KMS-11 (cell line): ENCODE measurements around the gene RLN2.
"Not testable (repeated sequence)": the region's sequence is repeated elsewhere in the genome, so short reads cannot be mapped to it uniquely, and the experiment has no call there.

Experiments
- H2AFZ ChIP-seq: fragments of 200-600 bp; sonication (generic); 2 replicates; pipeline ENCODE4 v1.6.1; 2016; ENCODE audit warnings: antibody characterized with exemption, mixed run types, low read depth
- H3K27ac ChIP-seq: fragments of 200-600 bp; sonication (generic); 2 replicates; pipeline ENCODE4 v1.6.1; 2016; ENCODE audit warnings: mild to moderate bottlenecking, mixed run types
- H3K27me3 ChIP-seq: fragments of 200-600 bp; sonication (generic); 2 replicates; pipeline ENCODE4 v1.6.1; 2017; ENCODE audit warnings: mild to moderate bottlenecking, low read depth, mixed run types, moderate library complexity; ENCODE audit not compliant: insufficient read depth
- H3K36me3 ChIP-seq: fragments of 200-600 bp; sonication (generic); 2 replicates; pipeline ENCODE4 v1.6.1; 2017; ENCODE audit warnings: mild to moderate bottlenecking, mixed run types; ENCODE audit not compliant: insufficient read depth
- H3K4me1 ChIP-seq: fragments of 200-600 bp; sonication (generic); 2 replicates; pipeline ENCODE4 v1.6.1; 2016; ENCODE audit warnings: mild to moderate bottlenecking, low read depth, mixed run types; ENCODE audit not compliant: poor library complexity, severe bottlenecking
- H3K4me2 ChIP-seq: fragments of 200-600 bp; sonication (generic); 2 replicates; pipeline ENCODE4 v1.7.0; 2016; ENCODE audit warnings: mild to moderate bottlenecking, mixed run types
- H3K4me3 ChIP-seq: fragments of 200-600 bp; sonication (generic); IDR thresholded peaks from 2 replicates; pipeline ENCODE4 v1.6.1; 2017; ENCODE audit warnings: low read depth, low read length, mixed read lengths; ENCODE audit not compliant: insufficient read depth
- H3K79me2 ChIP-seq: fragments of 200-600 bp; sonication (generic); 2 replicates; pipeline ENCODE4 v1.6.1; 2016; ENCODE audit warnings: low read depth, mixed run types; ENCODE audit not compliant: insufficient read depth
- H3K9ac ChIP-seq: fragments of 200-600 bp; sonication (generic); 2 replicates; pipeline ENCODE4 v1.6.1; 2016; ENCODE audit warnings: mild to moderate bottlenecking, mixed run types
- H4K20me1 ChIP-seq: fragments of 200-600 bp; sonication (generic); 2 replicates; pipeline ENCODE4 v1.6.1; 2016; ENCODE audit warnings: mild to moderate bottlenecking, mixed run types; ENCODE audit not compliant: insufficient read depth
- CTCF ChIP-seq: fragments of 200-600 bp; sonication (generic); conservative IDR thresholded peaks from 2 replicates; pipeline ENCODE4 v1.6.1; 2017; ENCODE audit warnings: low read depth, mild to moderate bottlenecking, antibody characterized with exemption, low read length, moderate library complexity, mixed read lengths

Gene RLN2

GRCh38 chr9:5326893-5327548 is 22.5 kb upstream of the RLN2 start:
- no peak overlapping the region for H3K4me2 ChIP-seq

GRCh38 chr9:5326187-5326586 is 21.7 kb upstream of the RLN2 start:
- Histone ChIP-seq H3K27me3 (no peaks in the 10 kb centered on the region), H3K4me1 (no peaks in the 10 kb centered on the region), H2AFZ (no peak overlapping the region), H3K27ac (no peak overlapping the region), H3K4me2 (no peak overlapping the region), H3K36me3 (no peaks in the 10 kb centered on the region), H4K20me1 (no peaks in the 10 kb centered on the region), H3K9ac (no peak overlapping the region), H3K79me2 (no peaks in the 10 kb centered on the region), H3K4me3 (no peak overlapping the region)
- TF ChIP-seq CTCF = no peak

More at GRCh38 chr9:5326893-5327548, 22.5 kb upstream of the RLN2 start:
- Histone ChIP-seq H3K27me3 (no peaks in the 10 kb centered on the region), H3K79me2 (no peaks in the 10 kb centered on the region), H3K27ac (no peak overlapping the region), H3K36me3 (no peaks in the 10 kb centered on the region), H3K9ac (no peak overlapping the region), H3K4me1 (no peaks in the 10 kb centered on the region), H3K4me3 (no peak overlapping the region), H2AFZ (no peak overlapping the region), H4K20me1 (no peaks in the 10 kb centered on the region)
- TF ChIP-seq CTCF = no peak

GRCh38 chr9:5321601-5322000 is 17.1 kb upstream of the RLN2 start:
- not testable (repeated sequence) for H3K9ac ChIP-seq, H3K4me1 ChIP-seq, H3K4me2 ChIP-seq, H3K36me3 ChIP-seq, H3K27me3 ChIP-seq, H3K27ac ChIP-seq, H2AFZ ChIP-seq, H3K79me2 ChIP-seq, H3K4me3 ChIP-seq, H4K20me1 ChIP-seq

GRCh38 chr9:5321058-5321457 is 16.5 kb upstream of the RLN2 start:
- Histone ChIP-seq H3K27me3 (no peaks in the 10 kb centered on the region), H3K4me2 (no peak overlapping the region), H3K4me3 (no peak overlapping the region), H3K79me2 (no peaks in the 10 kb centered on the region), H2AFZ (no peak overlapping the region), H3K36me3 (no peaks in the 10 kb centered on the region), H3K4me1 (no peaks in the 10 kb centered on the region), H3K27ac (no peak overlapping the region), H3K9ac (no peak overlapping the region), H4K20me1 (no peaks in the 10 kb centered on the region)
- no peak for TF ChIP-seq CTCF

GRCh38 chr9:5316406-5316805 is 11.9 kb upstream of the RLN2 start:
- H3K36me3 ChIP-seq, H3K9ac ChIP-seq, H3K79me2 ChIP-seq, H3K4me1 ChIP-seq, H3K4me3 ChIP-seq, H4K20me1 ChIP-seq, H3K27ac ChIP-seq, H3K27me3 ChIP-seq, H2AFZ ChIP-seq, H3K4me2 ChIP-seq: not testable (repeated sequence)
